RPMI8226 (cell line): ENCODE results near the gene TAGAP.
"Not testable (repeated sequence)": the region's sequence is repeated elsewhere in the genome, so short reads cannot be mapped to it uniquely, and the experiment has no call there.

ENCODE experiments used
- DNase-seq: peaks from one replicate; pipeline ENCODE4 v3.0.0-alpha.2; 2015

Gene TAGAP

GRCh38 chr6:159008656-159009288 lies 36.0 kb downstream of the TAGAP start:
- peak; percentile 61 for DNase-seq

DNA sequence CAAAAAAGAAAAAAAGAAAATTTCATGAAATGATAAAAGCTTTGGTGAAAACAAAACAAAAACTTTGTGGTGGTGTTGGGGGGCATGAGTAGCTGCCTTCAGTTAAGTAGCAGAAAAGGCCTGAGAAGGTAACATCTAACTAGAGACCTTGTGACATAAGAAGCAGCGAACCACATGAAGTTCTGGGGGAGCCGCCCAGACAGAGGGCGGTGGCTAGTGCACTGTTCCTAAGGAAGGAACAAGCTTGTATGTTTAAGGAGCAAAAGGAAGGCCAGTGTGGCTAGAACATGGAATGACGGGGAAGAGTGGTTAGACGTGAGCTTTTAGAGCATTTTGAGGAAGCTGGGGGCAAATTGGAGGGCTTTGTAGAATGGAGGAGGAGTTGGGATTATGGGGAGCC lies 37.3 kb downstream of the TAGAP start:
- DNase-seq = no peak

DNA sequence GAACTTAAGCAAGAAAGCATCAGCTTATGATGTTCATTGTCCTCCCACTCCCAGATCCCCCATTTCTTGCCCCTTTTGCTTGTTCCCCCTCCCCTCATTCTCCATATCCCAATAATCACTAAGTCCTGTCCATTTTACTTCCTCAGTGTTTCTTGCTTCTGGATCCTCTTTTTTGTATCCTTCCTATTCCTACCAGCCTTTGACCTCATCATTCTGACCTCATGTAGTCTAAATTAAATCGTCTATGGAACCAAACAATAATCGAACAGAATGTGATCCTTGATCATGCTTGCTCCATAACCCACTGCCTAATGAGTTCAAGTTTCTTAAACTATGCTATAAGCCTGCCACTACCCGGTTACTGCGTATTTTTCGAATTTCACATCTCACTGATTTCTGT lies 39.4 kb downstream of the TAGAP start:
- DNase-seq = no peak

DNA sequence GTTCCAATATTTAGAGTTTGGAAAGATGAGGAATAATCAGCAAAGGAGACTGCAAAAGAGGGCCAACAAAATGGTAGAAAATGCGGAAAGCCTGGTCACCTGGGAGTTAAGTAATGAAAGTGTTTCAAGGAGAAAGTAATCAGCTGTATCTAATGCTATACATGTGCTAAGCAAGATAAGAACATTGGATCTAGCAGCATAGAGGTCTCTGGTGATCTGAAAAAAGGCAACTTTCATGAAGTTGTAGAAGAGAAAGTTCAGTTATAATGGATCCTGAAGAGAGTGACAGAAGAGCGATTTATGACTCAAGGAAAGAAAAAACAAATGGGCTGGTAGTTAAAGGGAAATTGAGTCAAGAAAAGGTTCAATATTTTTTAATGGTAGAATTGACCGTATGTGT lies 40.2 kb downstream of the TAGAP start:
- DNase-seq = no peak

- no peak for DNase-seq
Measured at GRCh38 chr6:159002432-159003155, 42.2 kb downstream of the TAGAP start.

GRCh38 chr6:158999666-159000403 lies 45.0 kb downstream of the TAGAP start, which contains the start of gene RSPH3:
Gene RSPH3 (minus strand): TSS chr6:159000202. CDS start chr6:158999550, 652 bp downstream.
- peak; percentile 97 for DNase-seq

GRCh38 chr6:158999154-158999665 lies 45.6 kb downstream of the TAGAP start:
- no peak for DNase-seq

- no peak for DNase-seq
Measured at GRCh38 chr6:158996856-158997255, 47.9 kb downstream of the TAGAP start.

- no peak for DNase-seq
Measured at GRCh38 chr6:158993639-158994038, 51.2 kb downstream of the TAGAP start.

DNA sequence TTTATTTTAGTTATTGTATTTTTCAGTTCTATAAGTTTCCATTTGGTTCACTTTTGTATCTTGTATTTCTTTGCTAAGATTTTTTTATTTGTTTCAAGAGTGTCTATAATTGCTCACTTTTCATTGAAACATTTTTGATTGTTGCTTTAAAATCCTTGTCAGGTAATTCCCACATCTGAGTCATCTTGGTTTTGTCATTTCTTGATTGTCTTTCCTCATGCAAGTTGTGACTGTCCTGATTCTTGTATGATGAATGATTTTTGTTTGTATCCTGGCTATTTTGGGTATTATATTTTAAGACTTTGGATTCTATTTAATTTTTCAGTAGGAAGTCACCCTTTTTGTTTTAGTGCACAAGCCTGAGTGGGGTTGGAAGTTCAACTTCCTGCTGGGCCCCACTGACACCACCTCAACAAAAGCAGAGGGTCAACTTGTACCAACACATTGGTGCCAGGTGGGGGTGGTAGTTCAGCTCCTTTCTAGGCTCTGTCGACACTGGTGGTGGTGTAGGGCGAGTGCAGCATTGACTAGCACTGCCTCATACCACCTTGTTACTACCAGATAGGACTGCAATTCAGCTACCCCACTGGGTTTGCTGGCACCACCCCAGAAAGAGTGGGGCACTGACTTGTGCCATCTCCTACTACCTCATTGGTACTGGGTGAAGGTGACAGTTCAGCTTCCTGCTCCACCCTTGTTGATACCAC lies 53.6 kb downstream of the TAGAP start:
- DNase-seq = no peak

- DNase-seq = not testable (repeated sequence)
Measured at GRCh38 chr6:158989711-158990110, 55.1 kb downstream of the TAGAP start.

DNA sequence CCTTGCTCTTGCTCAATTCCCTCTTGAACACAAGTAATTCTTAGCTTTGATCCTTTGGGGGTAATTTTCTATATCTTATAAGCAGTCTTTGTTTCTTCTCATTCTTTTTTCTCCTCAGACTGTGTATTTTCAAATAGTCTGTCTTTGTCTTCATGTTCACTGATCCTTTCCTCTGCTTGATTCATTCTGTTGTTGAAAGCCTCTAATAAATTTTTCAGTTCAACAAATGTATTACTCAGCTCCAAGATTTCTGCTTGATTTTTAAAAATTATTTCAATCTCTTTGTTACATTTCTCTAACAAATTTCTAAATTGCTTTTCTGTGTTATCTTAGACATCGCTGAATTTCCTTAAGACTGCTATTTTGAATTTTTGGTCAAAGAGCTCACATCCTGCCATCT lies 56.3 kb downstream of the TAGAP start:
- DNase-seq = no peak

DNA sequence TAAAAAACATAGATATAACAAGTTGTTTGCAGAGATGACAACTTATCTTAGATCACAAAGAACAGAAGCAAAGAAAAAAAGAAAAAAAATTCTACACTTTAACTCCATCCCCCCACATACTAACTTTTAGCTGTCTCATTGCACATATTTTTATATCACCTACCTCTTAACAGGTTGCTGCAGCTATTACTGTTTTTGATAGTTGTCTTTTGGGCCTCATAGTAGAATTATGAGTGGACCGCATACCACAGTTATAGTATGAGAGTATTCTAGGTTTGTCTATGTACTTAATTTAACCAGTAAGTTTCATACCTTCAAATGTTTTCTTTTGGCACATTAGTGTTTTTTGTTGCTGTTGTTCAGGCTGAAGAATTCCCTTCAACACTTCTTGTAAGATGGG lies 57.1 kb downstream of the TAGAP start:
- DNase-seq = no peak
